Epithelial cell of proximal tubule (primary cell): ENCODE measurements around the gene MED12L. TPM values are rescaled to one million over a fixed set of nuclear protein-coding genes. Genes with fewer than 3 reads are reported as not detected.

Source experiments
- DNase-seq: peaks from one replicate; pipeline ENCODE4 v3.0.0-alpha.2; 2011; ENCODE audit warnings: low read depth
- H3K4me3 ChIP-seq: 2 replicates; pipeline ENCODE4 v1.5.1; 2011; ENCODE audit warnings: low read depth, mild to moderate bottlenecking, low read length
- CTCF ChIP-seq: conservative IDR thresholded peaks from 2 replicates; pipeline ENCODE4 v1.5.1; 2012; ENCODE audit warnings: low read depth, mild to moderate bottlenecking, low read length
- total RNA-seq: library from RNA; depleted of rRNA; stranded (reverse); fragments of >200 nt; gene quantifications from 2 replicates; pipeline ENCODE4 v1.2.3, GENCODE V29; 2015

MED12L gene
- total RNA-seq, 1 donor from 2014 or later: 0.12 TPM

- TF ChIP-seq CTCF: no peak
- H3K4me3 ChIP-seq: no peak overlapping the region
- no peak for DNase-seq
Measured at GRCh38 chr3:151371526-151371925, 286.1 kb downstream of the MED12L start.

GRCh38 chr3:151372063-151372820 lies 286.8 kb downstream of the MED12L start:
- TF ChIP-seq CTCF: no peak
- no peak for DNase-seq
- H3K4me3 ChIP-seq: no peak overlapping the region

- no peak for TF ChIP-seq CTCF
Measured at GRCh38 chr3:151377768-151378385, 292.4 kb downstream of the MED12L start.

GRCh38 chr3:151379083-151379734 lies 293.7 kb downstream of the MED12L start:
- no peak for DNase-seq
- no peak overlapping the region for H3K4me3 ChIP-seq
- TF ChIP-seq CTCF: peak; percentile 76

More at GRCh38 chr3:151377768-151378385, 292.4 kb downstream of the MED12L start:
- no peak for DNase-seq
- H3K4me3 ChIP-seq: no peak overlapping the region

GRCh38 chr3:151382671-151383070 lies 297.2 kb downstream of the MED12L start:
- no peak overlapping the region for H3K4me3 ChIP-seq
- DNase-seq: no peak
- no peak for TF ChIP-seq CTCF

GRCh38 chr3:151383111-151383510 lies 297.6 kb downstream of the MED12L start:
- H3K4me3 ChIP-seq: no peak overlapping the region
- TF ChIP-seq CTCF: no peak
- DNase-seq: no peak

GRCh38 chr3:151383956-151384355 lies 298.5 kb downstream of the MED12L start:
- TF ChIP-seq CTCF: no peak
- DNase-seq: no peak
- no peak overlapping the region for H3K4me3 ChIP-seq
